A673 (cell line): Measurements from ENCODE around the gene SLC26A2. TPM values are rescaled to one million over a fixed set of nuclear protein-coding genes. Genes with fewer than 3 reads are reported as not detected.

Source experiments
- BruUV-seq: library from RNA; stranded (reverse); fragments of 400-500 nt; replicated peaks from 2 replicates; lab custom pipeline; 2021; lab: Mats Ljungman, UMichigan
- CTCF ChIA-PET: fragments of 300-600 bp; sonication (Branson Sonifier 250); formaldehyde crosslinking; loops from one replicate; lab custom pipeline; 2022; ENCODE audit warnings: antibody characterized with exemption; lab: Charles Lee
- POLR2A ChIA-PET: fragments of 300-600 bp; sonication (Branson Sonifier 250); formaldehyde crosslinking; loops from one replicate; lab custom pipeline; 2022; ENCODE audit warnings: antibody characterized with exemption; ENCODE audit not compliant: low non-redundant PET; lab: Charles Lee
- DNase-seq: peaks from one replicate; pipeline ENCODE4 v3.0.0-alpha.2; 2015; ENCODE audit warnings: low spot score
- H3K27ac ChIP-seq: fragments of 200-600 bp; sonication (generic); 2 replicates; pipeline ENCODE4 v1.5.1; 2016; ENCODE audit warnings: mixed run types, low read depth, mild to moderate bottlenecking, mixed read lengths, antibody characterized with exemption, low read length; ENCODE audit not compliant: poor library complexity, severe bottlenecking
- H3K27me3 ChIP-seq: fragments of 200-600 bp; sonication (generic); replicated peaks from 2 replicates; pipeline ENCODE4 v1.6.1; 2017; ENCODE audit warnings: mixed run types, low read depth, mild to moderate bottlenecking, mixed read lengths, antibody characterized with exemption, low read length; ENCODE audit not compliant: insufficient read depth, poor library complexity
- H3K36me3 ChIP-seq: fragments of 200-600 bp; sonication (generic); 2 replicates; pipeline ENCODE4 v1.6.1; 2016; ENCODE audit warnings: mixed run types, mild to moderate bottlenecking, mixed read lengths, antibody characterized with exemption, low read length; ENCODE audit not compliant: insufficient read depth, poor library complexity, severe bottlenecking
- H3K4me1 ChIP-seq: fragments of 200-600 bp; sonication (generic); 2 replicates; pipeline ENCODE4 v1.6.1; 2017; ENCODE audit warnings: mixed run types, mild to moderate bottlenecking, mixed read lengths, antibody characterized with exemption, low read length; ENCODE audit not compliant: insufficient read depth, poor library complexity, severe bottlenecking
- H3K4me3 ChIP-seq: fragments of 200-600 bp; sonication (generic); 2 replicates; pipeline ENCODE4 v1.5.1; 2016; ENCODE audit warnings: low read depth, mixed run types, mild to moderate bottlenecking, mixed read lengths, low read length; ENCODE audit not compliant: poor library complexity, severe bottlenecking
- H3K9me3 ChIP-seq: fragments of 200-600 bp; sonication (generic); 2 replicates; pipeline ENCODE4 v1.6.1; 2016; ENCODE audit warnings: mixed run types, low read depth, mild to moderate bottlenecking, mixed read lengths, antibody characterized with exemption, low read length; ENCODE audit not compliant: poor library complexity, severe bottlenecking
- CTCF ChIP-seq: fragments of 300-800, 200-600 bp; sonication (generic); conservative IDR thresholded peaks from 2 replicates; pipeline ENCODE4 v1.5.1; 2017; ENCODE audit warnings: low read depth, mild to moderate bottlenecking, antibody characterized with exemption, low read length, moderate library complexity, mixed read lengths
- EZH2 ChIP-seq: fragments of 200-600 bp; sonication (generic); IDR thresholded peaks from 2 replicates; pipeline ENCODE4 v1.6.1; 2017; ENCODE audit warnings: borderline replicate concordance, low read depth, mild to moderate bottlenecking, mixed read lengths, antibody characterized with exemption, low read length; ENCODE audit not compliant: poor library complexity, severe bottlenecking
- intact Hi-C: fragments of 100-400 bp; cut with micrococcal nuclease; formaldehyde crosslinking; loops from one replicate; pipeline ENCODE4 v1.10.0; 2022; ENCODE audit not compliant: unreplicated experiment
- total RNA-seq: library from RNA; stranded (reverse); gene quantifications from 2 replicates; pipeline ENCODE4 v1.2.3, GENCODE V29; 2021

Gene SLC26A2
- total RNA-seq, 1 experiment from 2014 or later: 83.0 TPM

DNA sequence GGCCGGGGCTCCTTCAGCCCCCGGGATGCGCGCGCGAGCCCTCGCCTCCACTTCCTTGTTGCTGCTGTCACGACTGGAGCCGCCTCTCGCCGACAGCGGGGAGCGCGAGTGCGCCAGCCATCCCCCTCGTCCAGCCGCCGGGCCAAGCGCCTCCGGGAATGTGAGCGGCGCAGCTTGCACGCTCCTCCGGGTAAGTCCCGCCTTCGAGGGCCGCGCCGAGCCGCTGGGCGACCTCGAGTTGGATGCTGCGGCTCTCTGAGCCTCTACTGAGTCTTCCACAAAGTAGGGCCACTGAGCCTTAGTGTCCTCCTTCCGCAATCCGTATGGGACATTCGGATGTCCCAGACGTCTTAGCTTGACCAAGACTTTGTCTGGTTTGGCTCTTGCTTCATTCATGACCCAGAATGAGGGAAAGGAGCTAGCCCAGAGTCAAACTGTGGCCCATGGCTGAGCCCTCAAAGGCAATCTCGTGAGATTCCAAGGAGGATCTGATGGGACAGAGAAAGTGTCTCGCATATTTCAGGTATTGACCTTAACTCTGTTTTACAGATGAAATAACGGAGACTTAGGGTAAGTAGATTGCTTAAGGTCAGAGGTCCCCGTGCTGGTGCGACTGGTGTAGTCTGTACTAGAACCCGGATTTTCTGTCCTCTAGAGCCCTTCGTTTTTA is 40.6 kb downstream of the SLC26A2 start:
- intact Hi-C loops: no loop called here
- no peaks in the 10 kb centered on the region for H3K9me3 ChIP-seq
- H3K27ac ChIP-seq: peak overlapping the region; percentile 92
- ChIA-PET CTCF (interaction anchor here (0.7 kb wide), 1 partner anchor 10 kb away, joined by 3 read pairs; no protein-coding TSS in a partner anchor), POLR2A (no interaction called here)
- no TSS peak for BruUV-seq
- no peak for TF ChIP-seq EZH2
- DNase-seq: peak; percentile 50
- peaks cover 16% of the 10 kb centered on the region for H3K36me3 ChIP-seq
- H3K4me1 ChIP-seq: peaks cover 11% of the 10 kb centered on the region
- H3K4me3 ChIP-seq: peak overlapping the region; percentile 98
- no peaks in the 10 kb centered on the region for H3K27me3 ChIP-seq

- intact Hi-C loops: no loop called here
- peak overlapping the region; percentile 92 for H3K27ac ChIP-seq
- CTCF ChIA-PET: no interaction called here
These were observed 41.3 kb downstream of the SLC26A2 start for GRCh38 chr5:150001660-150002486.

DNA sequence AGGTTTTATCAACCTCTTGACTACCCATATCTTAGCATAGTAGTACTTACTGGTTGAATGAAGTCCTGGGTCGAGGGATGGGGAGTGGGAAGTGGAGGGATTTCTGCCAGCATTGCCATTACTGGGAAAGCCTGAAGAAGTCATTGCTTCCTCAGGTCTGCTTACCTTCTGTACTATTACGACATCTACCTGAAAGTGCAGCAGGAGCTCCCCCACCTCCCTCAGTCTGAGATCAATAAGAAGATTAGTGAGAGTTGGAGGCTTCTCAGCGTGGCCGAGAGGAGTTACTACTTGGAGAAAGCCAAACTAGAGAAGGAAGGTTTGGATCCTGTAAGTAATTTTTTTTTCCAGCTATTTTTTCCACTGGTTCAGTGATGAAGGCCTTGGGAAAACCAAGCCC is 45.8 kb downstream of the SLC26A2 start:
- intact Hi-C loops: no loop called here
- H3K4me3 ChIP-seq: no peak overlapping the region
- H3K27ac ChIP-seq: no peak overlapping the region
- ChIA-PET POLR2A (no interaction called here), CTCF (no interaction called here)
- H3K27me3 ChIP-seq: no peaks in the 10 kb centered on the region
- BruUV-seq: no TSS peak
- H3K36me3 ChIP-seq: peaks cover 65% of the 10 kb centered on the region
- TF ChIP-seq CTCF (no peak), EZH2 (no peak)
- no peak for DNase-seq
- no peaks in the 10 kb centered on the region for H3K9me3 ChIP-seq
- peaks cover 4% of the 10 kb centered on the region for H3K4me1 ChIP-seq

More at GRCh38 chr5:150001660-150002486, 41.3 kb downstream of the SLC26A2 start:
- H3K9me3 ChIP-seq: no peaks in the 10 kb centered on the region
- TSS peak; percentile 48 for BruUV-seq
- H3K36me3 ChIP-seq: peaks cover 24% of the 10 kb centered on the region
- H3K27me3 ChIP-seq: no peaks in the 10 kb centered on the region
- POLR2A ChIA-PET: no interaction called here
- peak overlapping the region; percentile 98 for H3K4me3 ChIP-seq
- DNase-seq: peak; percentile 83
- peaks cover 11% of the 10 kb centered on the region for H3K4me1 ChIP-seq
- TF ChIP-seq CTCF (peak; percentile 57), EZH2 (no peak)
